Central memory CD4-positive, alpha-beta T cell (primary cell): ENCODE measurements around the gene BAG1.

Experiments used
- DNase-seq: peaks from one replicate; pipeline ENCODE4 v3.0.0; 2022

BAG1 gene

DNA sequence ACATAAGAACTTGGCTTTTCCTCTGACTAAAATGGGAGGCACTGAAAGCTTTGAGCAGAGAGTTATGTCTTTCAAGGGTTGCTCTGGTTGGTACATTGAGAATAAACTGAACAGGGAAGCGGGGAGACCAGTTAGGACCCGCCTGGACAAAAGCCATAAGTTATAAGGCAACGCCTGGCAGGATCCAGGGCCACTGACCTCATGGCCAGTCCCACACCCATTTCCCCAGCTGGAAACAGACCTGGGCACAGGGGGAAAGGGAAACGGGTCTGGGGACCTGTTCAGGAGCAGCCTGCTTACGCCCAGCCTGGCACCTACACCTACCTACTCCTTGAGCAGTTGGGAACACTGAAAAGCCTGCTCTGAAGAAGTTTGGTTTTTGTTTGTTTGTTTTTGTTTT, 23.2 kb downstream of the BAG1 start:
- no peak for DNase-seq

GRCh38 chr9:33239921-33240320, 24.6 kb downstream of the BAG1 start, which contains the start of gene SPINK4:
Gene SPINK4 (plus strand): TSS chr9:33240167. CDS start chr9:33240209, 42 bp downstream.
- no peak for DNase-seq

GRCh38 chr9:33236571-33236970, 27.9 kb downstream of the BAG1 start:
- no peak for DNase-seq

GRCh38 chr9:33234511-33235467, 29.7 kb downstream of the BAG1 start:
- no peak for DNase-seq

GRCh38 chr9:33233626-33234342, 30.7 kb downstream of the BAG1 start:
- DNase-seq: no peak

DNA sequence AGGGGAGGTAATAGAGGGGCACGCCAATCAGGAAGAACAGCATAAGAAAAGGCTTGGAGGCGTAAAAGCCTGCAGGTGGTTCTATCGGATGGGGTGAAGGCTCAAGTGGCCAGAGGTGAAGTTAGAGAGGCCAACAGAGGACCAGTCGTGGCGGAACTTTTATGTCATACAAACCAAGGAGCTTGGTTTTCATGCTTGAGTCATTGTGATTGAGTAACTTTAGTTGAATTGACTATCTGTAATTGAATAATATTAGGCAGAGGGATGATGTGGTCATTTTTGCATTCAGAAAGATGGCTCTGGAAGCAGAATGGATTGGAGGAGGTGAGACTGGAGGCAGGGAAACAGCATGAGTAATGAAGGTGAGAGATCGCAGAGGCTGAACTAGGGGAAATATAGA, 31.7 kb downstream of the BAG1 start:
- DNase-seq: no peak

DNA sequence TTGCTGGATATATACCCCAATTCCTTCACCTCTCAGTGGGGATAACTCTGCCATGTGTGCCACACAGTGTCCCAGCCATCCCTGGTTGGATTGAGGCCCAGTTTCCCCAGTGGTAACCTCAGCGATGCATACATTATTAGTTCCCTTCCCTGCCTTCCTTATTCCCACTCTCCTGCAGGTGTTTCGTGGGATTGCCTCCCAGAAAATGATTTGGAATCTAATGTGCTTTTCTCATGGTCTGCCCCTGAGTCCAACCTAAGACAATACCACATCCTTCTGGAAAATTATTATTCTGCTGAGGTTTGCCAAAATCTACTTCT, 32.9 kb downstream of the BAG1 start:
- no peak for DNase-seq

DNA sequence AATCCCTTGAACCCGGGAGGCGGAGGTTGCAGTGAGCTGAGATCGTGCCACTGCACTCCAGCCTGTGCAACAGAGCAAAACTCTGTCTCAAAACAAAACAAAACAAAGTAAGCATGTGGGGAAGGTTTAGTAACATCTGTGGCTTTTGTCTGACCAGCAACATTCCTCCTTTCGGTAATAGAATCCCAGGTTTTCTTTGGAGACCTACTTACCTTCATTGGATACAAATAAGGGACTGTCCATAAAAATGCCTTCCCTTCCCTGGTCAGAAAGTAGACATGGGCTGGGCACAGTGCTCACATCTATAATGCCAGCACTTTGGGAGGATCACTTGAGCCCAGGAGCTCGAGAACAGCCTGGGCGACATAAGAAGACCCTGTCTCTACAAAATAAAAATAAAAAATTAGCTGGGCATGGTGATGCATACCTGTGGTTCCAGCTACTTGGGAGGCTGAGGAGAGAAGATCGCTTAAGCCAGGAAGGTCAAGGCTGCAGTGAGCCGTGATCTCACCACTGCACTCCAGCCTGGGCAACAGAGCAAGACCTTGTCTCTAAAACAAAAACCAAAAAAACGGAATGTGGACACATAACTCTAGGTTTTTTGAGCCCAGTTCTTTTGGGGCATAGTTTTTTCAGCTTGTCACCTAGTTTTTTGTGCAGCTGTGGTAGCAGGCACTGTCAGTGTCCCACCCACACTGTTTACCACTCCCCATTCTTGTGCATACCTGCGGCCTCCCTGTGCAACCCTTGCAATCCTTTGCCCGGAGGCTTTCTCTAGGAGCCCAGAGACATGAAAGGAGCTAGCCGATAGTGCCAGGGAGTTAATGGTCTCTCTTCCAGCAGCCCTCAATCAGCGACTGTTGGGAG, 33.5 kb downstream of the BAG1 start:
- DNase-seq: no peak

DNA sequence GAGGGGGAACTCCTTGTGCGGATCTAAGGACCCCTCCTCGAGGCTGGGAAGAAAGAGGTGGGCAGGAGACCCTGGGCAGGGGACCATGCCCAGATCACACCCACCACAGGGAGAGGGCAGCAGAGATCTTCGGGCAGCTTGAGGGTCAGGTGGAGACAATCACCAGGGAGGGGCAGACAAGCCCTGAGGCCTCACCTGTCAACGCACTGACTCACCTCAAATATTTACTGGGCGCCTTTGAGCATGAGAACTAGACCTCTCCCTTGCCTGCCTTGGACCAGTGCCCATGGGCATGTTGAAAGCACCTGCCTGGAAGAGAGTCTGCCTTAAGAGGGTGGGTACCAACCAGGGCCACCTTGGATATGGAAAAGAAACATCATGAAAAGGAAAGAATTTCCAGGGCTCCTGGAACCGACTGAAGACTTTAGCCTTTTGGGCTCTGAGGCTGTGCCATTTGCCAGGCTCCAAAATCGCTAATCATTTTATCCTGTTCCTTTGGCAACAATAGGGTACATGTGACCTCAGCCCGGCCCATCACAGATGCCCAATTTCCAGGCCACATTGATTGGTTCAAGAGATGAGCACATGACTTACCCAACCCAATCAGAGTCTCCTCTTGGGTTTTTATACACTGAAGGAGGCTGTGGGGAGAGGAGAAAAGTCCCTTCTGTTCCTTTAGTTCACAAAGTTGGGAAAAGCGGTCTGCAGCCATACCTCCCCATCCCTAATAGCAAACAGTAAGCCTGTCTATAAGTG, 35.0 kb downstream of the BAG1 start:
- DNase-seq: no peak

DNA sequence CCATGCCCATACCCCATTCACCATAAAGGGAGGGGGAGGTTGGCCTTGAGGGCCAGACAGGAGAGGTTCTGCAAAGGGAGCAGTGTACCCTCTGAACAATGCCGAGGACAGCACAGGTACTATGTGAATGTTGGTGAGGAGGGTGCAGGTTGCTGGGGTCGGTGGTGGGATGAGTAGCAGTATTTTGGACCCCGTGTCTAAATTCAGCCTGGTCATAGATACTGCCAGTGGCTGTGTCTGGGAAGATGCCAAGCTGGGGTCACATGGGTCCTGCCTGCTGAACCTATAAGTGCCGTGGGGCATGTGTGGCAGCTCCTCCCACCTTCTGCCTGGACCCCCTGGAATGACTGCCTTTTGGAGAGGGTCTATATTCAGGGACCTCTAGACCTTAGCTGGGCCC, 35.9 kb downstream of the BAG1 start:
- no peak for DNase-seq

GRCh38 chr9:33227741-33228140, 36.8 kb downstream of the BAG1 start:
- no peak for DNase-seq

DNA sequence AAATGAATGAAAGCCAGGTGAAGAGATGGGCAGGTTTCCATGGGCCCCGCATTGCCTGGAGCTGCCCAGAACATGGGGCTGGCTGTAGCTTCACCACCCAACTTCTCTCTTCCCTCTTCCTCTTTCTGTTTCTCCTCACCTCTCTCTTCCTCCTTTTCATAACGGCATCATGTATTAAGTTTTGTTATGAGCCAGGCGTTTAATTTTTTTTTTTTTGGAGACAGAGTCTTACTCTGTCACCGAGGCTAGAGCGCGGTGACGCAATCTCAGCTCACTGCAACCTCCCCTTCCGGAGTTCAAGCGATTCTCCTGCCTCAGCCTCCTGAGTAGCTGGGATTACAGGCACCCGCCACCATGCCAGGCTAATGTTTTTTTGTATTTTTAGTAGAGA, 37.5 kb downstream of the BAG1 start:
- no peak for DNase-seq

DNA sequence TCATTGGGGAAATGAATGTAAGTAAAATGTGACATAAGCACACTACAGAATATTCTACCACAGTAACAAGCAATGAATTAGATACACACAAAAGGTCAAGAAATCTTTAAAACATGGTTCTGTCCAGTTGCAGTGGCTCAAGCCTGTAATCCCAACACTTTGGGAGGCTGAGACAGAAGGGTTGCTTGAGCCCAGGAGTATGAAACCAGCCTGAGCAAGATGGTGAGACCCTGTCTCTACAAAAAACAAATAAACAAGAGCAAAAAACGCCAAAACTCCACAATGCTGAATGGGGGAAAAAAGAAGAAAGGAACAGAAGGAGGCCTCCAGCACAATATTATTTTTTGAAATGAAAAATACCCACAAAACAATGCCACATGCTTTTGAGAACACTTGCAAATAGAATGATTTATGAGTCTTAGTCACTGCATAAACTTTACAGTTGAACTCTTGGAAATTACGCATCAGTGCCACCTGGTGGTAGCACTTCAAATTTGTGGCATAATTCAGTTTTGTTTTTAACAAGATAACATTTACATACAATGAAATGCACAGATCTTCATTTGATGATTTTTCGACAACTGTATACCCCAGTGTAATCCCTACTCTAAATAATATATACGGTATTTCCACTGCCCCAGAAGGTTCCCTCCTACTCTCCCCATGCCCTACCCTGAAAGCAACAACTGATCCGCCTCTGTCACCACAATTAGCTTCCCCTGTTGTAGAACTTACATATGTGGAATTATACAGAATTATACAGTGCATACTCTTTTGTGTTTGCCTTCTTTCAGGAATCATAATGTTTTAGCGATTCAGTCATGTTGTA, 39.0 kb downstream of the BAG1 start:
- peak; percentile 60 for DNase-seq

GRCh38 chr9:33223696-33224095, 40.8 kb downstream of the BAG1 start:
- DNase-seq: no peak

DNA sequence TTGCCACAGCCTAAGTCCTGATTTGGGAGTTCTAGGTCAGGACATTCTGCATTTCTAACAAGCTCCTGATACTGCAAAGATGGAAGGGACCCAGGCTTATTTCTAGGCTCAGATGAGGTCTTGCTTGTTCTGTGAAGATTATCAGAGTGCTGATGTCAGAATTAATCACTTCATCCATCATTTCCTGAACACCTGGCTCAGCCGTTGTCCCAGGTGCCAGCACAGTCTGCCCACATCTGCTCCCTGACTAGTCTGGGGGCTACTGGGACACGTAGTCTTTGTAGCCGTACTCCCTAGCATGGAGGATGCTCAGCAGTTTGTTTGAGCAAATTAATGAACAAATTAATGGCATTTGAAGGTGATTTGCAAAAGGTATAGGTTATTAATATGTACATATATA, 42.5 kb downstream of the BAG1 start:
- no peak for DNase-seq

DNA sequence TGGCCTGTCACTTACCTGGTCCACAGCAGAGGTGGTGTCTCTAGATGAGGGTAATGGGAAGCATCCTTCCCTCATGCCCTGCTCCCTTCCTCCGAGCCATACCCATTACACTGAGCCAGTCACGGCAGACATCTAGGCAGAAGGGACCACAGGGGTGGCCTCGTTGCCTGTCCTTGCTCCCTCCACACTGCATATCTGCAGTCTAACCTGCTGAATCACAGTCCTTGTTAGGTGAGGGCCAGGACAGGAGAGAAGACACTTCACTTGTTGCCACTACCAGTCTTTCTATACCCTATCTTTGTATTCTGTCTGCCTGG, 43.0 kb downstream of the BAG1 start:
- DNase-seq: no peak

GRCh38 chr9:33220681-33221567, 43.6 kb downstream of the BAG1 start:
- no peak for DNase-seq

DNA sequence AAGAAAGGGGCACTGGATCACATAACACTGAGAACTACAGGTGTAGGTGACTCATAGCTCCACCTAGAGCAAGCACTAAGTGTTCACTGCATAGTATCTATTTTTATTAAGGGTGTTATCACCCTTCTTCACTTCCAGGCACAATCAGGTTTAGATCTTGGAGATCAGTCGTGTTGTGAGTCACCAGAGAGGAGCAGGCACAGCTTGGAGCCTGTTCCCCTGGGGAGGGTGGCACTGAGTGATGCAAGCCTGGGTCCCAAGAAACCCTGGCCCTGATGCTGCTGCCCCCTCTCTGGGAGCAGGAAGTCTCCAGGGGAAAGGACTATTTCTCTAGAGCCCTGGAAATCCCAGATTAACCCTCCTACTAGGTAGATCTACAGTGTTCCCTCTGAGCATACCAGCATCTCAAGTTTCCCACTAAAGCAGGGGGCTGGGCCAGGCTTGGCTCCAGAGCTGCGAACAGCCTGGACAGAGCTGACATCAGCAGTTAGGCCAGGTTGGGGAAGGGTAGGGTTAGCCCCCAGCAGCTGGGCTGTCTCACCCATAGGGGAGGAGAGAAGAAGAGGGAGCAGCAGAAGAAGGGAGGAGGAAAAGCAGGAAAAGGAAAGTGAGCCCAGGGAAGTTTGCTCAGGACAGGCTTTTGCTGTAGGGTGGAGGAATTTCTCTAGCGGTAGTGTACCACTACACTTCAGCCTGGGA, 52.7 kb downstream of the BAG1 start:
- DNase-seq: no peak

GRCh38 chr9:33210006-33210715, 54.3 kb downstream of the BAG1 start:
- DNase-seq: no peak
